ENCODE data around the gene TMEM123. TPM values are rescaled to one million over a fixed set of nuclear protein-coding genes. Genes with fewer than 3 reads are reported as not detected.
"Not testable (repeated sequence)": the region's sequence is repeated elsewhere in the genome, so short reads cannot be mapped to it uniquely, and the experiment has no call there.

Gene TMEM123
- total RNA-seq, 1 donor from 2014 or later = 117 TPM

- DNase-seq = no peak
Measured at GRCh38 chr11:102448869-102449224, 3.7 kb downstream of the TMEM123 start.

GRCh38 chr11:102447941-102448868 is 4.4 kb downstream of the TMEM123 start:
- no peak for DNase-seq

DNA sequence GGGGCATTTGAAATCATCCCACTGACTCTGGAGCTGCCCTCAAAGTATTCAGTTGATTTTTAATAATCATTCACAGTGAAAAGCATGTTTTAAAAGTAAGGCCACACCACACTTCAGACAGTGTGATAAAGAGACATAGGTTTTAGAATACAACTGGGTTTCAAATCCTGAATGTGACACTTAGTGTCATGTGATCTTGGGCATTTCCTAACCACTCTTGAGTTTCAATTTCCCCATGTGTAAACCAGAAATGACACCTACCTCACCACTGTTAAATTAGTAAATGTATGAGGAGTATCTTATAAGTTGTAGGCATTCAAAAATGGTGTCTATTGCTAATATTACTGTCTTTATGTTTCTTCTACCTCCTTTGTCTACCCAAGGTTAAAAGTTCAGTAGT is 5.4 kb downstream of the TMEM123 start:
- no peak for DNase-seq

DNA sequence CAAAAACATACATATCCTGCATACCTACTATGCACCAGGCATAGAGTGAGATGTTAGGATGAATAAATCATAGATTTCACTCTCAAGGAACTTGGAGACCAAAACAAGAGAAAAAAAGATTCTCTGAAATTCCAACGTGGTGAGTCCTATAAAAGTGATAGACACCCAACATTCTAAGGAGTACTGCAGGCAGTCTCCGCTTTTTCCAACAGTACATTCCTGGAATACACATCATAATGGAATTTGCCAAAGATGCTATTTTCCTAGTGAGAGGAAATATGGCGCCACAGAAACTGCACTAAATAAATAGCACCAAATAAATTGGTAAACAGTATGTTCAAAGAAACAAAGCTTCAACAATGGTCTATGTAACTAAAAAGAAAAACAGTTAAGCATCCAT is 6.0 kb downstream of the TMEM123 start:
- DNase-seq = no peak

DNA sequence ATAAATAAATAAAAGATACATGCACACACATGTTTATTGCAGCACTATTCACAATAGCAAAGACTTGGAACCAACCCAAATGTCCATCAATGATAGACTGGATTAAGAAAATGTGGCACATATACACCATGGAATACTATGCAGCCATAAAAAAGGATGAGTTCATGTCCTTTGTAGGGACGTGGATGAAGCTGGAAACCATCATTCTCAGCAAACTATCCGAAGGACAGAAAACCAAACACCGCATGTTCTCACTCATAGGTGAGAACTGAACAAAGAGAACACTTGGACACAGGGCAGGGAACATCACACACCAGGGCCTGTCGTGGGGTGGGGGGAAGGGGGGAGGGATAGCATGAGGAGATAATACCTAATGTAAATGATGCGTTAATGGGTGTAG is 7.9 kb downstream of the TMEM123 start:
- DNase-seq = not testable (repeated sequence)

DNA sequence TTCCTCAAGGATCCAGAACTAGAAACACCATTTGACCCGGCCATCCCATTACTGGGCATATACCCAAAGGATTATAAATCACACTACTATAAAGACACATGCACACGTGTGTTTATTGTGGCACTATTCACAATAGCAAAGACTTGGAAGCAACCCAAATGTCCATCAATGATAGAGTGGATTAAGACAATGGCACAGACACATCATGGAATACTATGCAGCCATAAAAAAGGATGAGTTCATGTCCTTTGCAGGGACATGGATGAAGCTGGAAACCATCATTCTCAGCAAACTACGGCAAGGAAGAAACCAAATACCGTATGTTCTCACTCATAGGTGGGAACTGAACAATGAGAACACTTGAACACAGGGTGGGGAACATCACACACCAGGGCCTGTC is 8.4 kb downstream of the TMEM123 start:
- not testable (repeated sequence) for DNase-seq

- DNase-seq = not testable (repeated sequence)
Measured at GRCh38 chr11:102439063-102439363, 13.6 kb downstream of the TMEM123 start.

- no peak for DNase-seq
Measured at GRCh38 chr11:102438311-102439062, 14.1 kb downstream of the TMEM123 start.

DNA sequence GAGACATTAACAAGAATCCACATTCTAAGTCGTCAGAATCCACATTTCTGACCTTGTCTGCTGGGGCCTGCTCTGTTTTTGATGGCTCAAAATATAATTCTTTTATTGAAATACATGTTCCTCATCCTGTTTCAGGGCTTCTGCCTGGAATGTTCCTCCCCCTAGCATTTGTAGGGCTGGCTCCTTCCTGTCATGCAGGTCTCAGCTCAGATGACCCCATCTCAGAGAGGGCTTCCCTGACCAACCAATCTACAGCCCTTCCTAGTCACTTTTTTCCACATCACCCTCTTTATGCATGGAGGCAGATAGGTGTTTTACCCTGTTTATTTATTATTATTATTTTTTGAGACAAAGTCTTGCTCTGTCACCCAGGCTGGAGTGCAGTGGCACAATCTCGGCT is 14.8 kb downstream of the TMEM123 start:
- DNase-seq = no peak

- DNase-seq = no peak
Measured at GRCh38 chr11:102436976-102437375, 15.6 kb downstream of the TMEM123 start.

GRCh38 chr11:102436561-102436960 is 16.0 kb downstream of the TMEM123 start:
- DNase-seq = peak; percentile 42

- DNase-seq = no peak
Measured at GRCh38 chr11:102435688-102436087, 16.9 kb downstream of the TMEM123 start.

DNA sequence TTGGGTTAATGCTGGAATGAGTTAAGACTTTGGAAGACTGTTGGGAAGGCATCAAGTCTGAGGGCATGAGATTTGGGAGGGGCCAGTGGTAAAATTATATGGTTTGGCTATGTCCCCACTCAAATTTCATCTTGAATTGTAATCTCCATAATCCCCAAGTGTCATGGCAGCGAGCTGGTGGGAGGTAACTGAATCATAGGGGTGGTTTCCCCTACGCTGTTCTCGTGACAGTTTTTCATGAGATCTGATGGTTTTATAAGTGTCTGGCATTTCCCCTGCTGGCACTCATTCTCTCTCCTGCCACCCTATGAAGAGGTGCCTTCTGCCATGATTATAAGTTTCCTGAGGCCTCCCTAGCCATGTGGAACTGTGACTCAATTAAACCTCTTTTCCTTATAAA is 19.0 kb downstream of the TMEM123 start:
- not testable (repeated sequence) for DNase-seq

- DNase-seq = not testable (repeated sequence)
Measured at GRCh38 chr11:102432560-102432959, 20.0 kb downstream of the TMEM123 start.

GRCh38 chr11:102431404-102431803 is 21.2 kb downstream of the TMEM123 start:
- no peak for DNase-seq

- DNase-seq = no peak
Measured at GRCh38 chr11:102430158-102430836, 22.3 kb downstream of the TMEM123 start.

DNA sequence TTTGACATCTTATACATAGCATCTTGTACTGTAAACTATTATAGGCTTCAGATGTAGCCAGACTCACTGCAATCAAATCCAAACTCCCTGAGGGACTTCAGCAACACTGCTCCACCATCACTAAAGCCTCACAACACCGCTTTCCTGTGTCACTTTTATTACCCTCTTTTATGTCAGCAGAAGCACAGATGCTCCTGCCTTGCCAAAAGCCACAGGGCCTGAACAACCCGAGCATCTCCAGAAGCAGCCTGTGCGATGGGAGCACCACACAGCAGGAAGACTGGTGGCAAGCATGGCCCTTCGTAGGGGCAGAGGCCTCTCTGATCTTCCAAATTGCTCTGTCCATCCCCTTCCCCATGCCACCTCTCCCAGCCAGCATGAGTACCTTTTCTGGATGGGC is 22.9 kb downstream of the TMEM123 start:
- DNase-seq = no peak

GRCh38 chr11:102429226-102429625 is 23.3 kb downstream of the TMEM123 start:
- no peak for DNase-seq

DNA sequence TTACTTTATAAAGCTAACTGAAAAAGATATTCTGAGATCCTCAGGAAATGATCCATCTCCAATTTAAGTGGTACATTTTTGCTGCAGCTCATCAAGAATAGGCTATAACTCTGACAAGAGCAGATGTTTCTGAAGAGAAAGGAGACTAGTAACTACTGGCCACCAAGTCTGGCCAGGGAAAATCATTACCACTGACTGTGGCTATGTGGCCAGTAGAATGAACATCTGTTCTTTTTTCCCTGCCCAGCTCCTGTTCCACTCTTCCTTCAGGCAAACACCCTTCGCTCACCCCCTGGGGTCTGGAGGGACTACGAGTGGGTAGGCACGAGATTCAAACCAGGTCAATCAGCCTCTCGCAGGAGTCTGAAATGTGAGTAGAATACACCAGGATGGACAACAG is 23.9 kb downstream of the TMEM123 start:
- DNase-seq = no peak

DNA sequence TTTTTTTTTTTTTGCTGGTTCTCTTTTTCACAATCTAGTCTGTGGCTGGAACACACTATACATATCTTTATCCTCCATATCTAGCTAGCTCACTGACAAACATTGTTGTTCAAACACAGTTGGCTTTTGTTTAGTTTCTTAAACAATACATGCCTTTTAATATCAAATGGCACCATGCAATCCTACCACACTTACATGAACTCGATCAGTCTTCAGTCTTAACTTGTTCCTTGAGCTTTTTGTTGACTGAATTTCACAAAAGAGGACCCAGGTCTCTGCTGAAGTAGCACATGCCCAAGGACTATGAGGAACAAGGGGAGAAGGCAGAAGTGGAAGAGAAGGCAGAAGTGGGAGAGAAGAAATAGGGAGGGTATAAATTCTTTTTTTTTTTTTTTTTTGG is 25.5 kb downstream of the TMEM123 start:
- DNase-seq = no peak

DNA sequence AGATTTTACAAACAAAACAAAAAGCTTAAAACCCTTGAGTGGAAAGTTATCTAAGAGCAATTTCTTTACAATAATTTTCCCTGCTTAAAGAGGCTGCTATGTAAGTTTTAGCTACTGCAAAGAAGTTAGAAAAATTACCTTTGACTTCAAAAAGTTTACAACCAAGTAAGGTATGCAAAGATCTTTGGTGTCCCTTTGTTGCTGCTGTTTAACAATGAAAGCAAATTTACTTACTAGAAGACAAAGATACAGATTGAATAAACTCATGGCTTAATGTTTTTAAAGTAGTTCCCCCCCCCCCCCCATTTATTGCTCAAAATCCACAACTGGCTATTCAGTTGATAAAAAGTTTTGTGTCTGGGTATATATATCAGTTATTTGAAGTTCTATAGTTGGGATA is 26.0 kb downstream of the TMEM123 start:
- no peak for DNase-seq

DNA sequence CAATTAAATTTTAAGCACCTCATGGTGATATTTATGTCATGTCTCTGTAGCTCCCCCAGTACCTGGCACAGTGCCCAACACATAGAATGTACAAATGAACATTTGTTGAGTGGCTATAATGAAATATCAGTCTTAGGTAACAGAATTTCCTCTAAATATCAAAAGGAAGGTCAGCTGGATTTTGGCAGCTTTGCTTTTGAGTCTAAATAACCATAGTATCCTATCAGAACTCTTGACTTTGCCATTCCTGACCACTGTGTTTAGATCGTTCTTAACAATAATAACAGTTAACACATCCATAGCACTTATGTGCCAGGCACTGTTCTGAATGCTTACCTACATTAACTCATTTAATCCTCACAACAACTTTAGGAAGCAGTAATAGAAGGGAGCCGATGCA is 26.6 kb downstream of the TMEM123 start:
- DNase-seq = no peak

- no peak for DNase-seq
Measured at GRCh38 chr11:102423936-102424335, 28.6 kb downstream of the TMEM123 start.
